NOMO-1 treated with DMSO at 0.1 percent for 48 hours (cell line): ENCODE results near the gene SLC35A5.

ENCODE experiments used
- DNase-seq: peaks from one replicate; lab custom pipeline; 2025; ENCODE audit not compliant: unreplicated experiment; lab: John Stamatoyannopoulos, UW

Gene SLC35A5

GRCh38 chr3:112569265-112569664 is 7.4 kb downstream of the SLC35A5 start:
- DNase-seq = no peak

GRCh38 chr3:112572701-112573100 is 10.9 kb downstream of the SLC35A5 start:
- DNase-seq = no peak

DNA sequence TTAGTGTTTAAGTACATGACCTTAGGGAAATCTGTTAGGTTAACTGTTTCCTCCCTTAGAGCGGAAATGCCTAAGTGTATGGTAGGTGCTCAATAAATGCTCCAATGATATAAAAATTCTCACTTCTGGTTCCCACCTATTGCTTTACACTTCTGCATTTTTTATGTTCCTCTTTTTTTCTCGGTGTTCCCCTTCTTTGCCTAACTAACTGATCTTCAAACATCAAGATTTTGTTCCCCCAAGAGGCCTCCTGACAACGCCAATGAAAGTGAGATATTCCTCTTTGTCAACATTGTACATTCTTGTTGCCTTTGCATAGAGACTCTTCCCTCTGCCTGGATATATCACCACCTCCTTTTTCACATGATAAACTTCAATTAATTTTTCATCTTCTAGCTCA is 17.4 kb downstream of the SLC35A5 start:
- DNase-seq = peak; percentile 92

- no peak for DNase-seq
Observed at GRCh38 chr3:112579697-112580096, 17.9 kb downstream of the SLC35A5 start.

DNA sequence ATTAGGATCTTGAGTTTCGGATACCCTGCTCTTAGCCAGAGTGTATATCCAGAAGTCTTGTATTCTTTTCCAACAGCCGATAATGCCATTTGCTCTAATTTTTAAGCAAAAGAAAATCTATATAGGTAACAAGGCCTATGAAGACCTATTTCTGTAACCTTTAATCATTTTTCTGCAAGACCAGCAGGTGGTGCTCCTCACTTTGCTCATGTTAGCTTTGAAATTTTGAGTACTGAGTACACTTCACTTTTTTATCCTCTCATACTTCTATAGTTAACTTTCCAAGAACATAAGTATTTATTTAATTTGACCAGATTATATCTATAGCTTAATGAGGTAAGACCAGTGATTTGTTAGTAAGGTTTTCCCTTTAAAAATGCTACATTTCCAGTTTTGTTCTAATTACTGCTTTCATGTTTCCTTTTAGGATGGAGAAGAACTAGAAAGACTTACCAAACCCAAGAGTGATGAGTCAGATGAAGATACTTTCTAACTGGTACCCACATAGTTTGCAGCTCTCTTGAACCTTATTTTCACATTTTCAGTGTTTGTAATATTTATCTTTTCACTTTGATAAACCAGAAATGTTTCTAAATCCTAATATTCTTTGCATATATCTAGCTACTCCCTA is 20.5 kb downstream of the SLC35A5 start:
- peak; percentile 57 for DNase-seq

DNA sequence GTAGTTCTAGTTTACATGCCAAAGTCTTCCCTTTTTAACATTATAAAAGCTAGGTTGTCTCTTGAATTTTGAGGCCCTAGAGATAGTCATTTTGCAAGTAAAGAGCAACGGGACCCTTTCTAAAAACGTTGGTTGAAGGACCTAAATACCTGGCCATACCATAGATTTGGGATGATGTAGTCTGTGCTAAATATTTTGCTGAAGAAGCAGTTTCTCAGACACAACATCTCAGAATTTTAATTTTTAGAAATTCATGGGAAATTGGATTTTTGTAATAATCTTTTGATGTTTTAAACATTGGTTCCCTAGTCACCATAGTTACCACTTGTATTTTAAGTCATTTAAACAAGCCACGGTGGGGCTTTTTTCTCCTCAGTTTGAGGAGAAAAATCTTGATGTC is 21.3 kb downstream of the SLC35A5 start:
- no peak for DNase-seq

DNA sequence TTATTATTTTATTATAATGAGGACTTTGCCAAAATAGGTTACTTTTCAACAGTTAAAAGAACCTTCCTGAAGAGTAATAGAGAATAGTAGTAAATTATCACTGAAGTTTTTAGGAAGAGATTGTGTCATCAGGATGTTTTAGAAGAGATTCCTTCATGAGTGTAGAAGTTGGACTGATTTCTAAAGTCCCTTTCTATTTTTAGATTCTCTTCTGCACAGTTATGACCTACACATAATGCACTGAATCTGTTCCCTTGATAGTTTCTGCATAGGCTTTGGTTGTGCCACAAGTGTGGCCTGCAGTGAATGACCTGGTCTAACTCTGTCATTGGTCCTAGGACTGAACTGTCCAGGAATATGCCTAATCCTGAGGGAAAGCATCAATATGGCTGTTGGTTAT is 23.9 kb downstream of the SLC35A5 start:
- no peak for DNase-seq

- no peak for DNase-seq
Observed at GRCh38 chr3:112587336-112587735, 25.5 kb downstream of the SLC35A5 start.

- no peak for DNase-seq
Observed at GRCh38 chr3:112593258-112593657, 31.4 kb downstream of the SLC35A5 start.

DNA sequence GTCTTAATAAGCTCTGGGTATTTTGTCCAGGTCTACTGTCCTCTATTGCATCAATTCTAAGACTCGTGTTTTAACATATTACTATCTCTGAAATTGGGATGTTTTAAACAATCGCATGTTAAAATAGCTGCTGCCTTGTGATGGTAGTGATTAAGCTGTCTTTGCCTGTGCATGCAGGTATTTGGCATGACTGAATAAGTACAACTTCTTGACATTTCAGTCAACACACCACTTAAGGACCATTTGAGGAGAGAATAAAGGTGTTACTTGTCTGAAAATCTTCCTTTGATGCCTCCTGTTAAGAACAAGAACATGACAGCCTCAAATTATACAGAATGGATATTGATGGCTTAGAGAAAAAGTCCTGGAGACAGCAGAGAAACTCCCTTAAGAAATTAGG is 33.0 kb downstream of the SLC35A5 start:
- DNase-seq = no peak

DNA sequence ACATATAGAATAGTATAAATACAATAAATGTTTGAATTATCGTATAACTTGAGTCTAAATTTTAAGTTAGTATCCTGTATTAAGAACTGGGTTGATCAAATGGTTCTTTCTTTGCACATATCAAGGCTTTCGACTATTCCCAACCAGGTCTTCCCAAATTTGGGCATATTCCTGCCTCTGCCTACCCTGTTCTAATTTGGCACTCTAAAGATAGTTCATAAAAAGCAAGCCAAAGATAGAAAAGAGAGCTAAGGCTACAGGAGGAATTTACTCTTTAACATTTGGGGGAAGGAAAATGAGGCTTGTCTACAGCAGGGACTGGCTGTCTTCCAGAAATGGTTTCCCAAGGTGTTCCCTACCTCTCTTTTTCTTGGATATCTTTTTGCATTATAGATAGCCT is 36.1 kb downstream of the SLC35A5 start:
- no peak for DNase-seq

DNA sequence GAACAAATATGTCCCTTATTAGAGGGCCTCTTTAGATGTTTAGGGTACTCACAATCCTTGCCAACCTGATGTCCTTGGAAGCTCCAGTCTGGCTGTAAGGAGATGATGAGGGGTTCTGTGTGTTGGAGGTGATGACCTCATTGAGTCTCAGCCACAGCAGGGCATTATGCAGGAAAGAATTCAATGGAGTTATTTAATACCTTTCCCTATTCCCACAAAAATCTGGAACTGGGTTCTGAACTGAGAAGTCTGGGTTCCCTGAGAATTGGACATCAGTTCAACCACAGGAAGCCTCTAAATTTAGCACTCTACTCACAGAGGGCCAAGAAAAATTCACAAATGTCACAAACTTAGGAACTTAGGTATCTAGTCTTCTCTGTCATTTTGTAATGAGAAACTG is 36.9 kb downstream of the SLC35A5 start:
- DNase-seq = no peak

DNA sequence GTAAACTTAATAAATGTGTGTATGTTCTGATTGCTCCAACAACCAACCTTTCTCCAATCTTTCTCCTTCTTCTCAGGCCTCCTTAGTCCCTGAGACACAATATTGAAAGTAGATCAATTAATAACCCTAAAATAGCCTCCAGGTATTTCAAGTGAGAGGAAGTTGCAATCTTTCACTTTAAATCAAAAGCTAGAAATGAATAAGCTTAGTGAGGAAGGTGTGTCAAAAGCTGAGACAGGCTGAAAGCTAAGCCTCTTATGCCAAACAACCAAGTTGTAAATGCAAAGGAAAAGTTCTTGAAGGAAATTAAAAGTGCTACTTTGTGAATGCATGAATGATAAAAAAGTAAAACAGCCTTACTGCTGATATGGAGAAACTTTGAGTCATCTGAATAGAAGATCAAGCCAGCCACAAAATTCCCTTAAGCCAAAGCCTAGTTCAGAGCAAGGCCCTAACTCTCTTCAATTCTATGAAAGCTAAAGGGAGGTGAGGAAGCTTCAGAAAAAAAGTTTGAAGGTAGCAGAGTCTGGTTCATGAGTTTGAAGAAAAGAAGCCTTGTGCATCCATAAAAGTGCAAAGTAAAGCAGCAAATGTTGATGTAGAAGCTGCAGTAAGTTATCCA is 40.5 kb downstream of the SLC35A5 start:
- no peak for DNase-seq

- no peak for DNase-seq
Observed at GRCh38 chr3:112604536-112604935, 42.7 kb downstream of the SLC35A5 start.

DNA sequence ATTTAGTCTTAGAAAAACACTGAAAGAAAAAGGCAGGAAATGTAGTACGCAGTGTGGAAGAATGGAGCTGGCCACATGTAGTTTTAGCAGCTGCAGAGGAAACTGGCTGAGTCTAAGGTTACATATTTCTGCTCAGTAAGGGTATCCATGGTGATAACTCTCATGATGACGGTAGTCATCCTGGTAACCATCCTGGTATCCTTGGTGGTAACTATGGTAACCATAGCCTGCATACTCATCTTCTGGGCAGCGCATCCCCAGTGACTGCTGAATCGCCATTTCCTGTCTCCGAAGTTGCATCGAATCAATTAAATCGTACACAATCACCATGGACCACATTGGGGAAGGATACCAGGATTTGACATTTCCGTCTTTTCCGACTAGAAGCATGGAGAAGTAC is 43.4 kb downstream of the SLC35A5 start:
- no peak for DNase-seq

GRCh38 chr3:112606098-112606497 is 44.3 kb downstream of the SLC35A5 start:
- no peak for DNase-seq

GRCh38 chr3:112607863-112608262 is 46.0 kb downstream of the SLC35A5 start:
- no peak for DNase-seq

GRCh38 chr3:112610121-112610520 is 48.3 kb downstream of the SLC35A5 start:
- peak; percentile 38 for DNase-seq

- peak; percentile 34 for DNase-seq
Observed at GRCh38 chr3:112611752-112612515, 50.1 kb downstream of the SLC35A5 start.

DNA sequence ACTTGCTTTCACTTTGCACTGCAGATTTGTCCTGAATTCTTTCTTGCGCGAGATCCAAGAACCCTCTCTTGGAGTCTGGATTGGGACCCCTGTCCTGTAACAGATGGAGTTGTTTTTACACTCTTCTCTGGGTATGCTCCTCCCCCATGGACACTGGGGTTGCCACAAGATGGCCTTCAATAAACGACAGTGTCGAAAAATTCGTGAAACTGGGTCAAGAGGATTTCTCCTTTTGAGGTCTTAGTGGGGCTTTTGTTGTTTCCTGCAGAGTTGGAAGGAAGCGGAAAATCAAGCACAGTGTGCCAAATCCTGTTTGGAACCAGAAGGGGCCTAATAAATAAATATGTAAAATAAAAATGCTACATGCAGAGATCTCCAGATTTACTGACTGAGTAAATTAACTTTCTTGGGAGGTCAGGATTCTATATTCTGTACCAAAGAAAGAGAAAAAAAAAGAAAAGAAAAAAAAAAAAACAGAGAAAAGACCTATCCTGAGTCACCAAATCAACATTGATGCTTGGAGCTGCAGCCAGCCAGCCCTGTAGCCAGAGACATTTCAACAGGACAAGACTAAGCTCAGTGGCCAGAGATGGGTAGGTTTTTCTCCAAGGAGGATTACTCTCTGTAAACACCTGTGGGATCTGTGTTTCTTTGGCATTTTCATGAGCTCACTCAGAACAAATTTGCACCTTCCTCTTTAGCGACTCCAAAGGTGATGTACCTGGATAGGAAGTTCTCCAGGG is 54.3 kb downstream of the SLC35A5 start:
- no peak for DNase-seq

GRCh38 chr3:112617285-112617684 is 55.4 kb downstream of the SLC35A5 start:
- no peak for DNase-seq

- DNase-seq = peak; percentile 17
Observed at GRCh38 chr3:112619295-112619694, 57.5 kb downstream of the SLC35A5 start.
